Fibroblast of lung (primary cell): ENCODE data around the gene NFATC2.

Experiments
- EZH2 ChIP-seq: IDR thresholded peaks from 2 replicates; pipeline ENCODE4 v1.5.1; 2012; ENCODE audit warnings: low read length, control low read depth, mild to moderate bottlenecking; ENCODE audit errors: missing control alignments
- TF ChIP-seq, protein P1 (sequence below), 2 donors: IDR thresholded peaks in 1 of 2; conservative IDR thresholded peaks in 1 of 2; 1 replicate in 1 of 2; 2 replicates in 1 of 2; pipeline ENCODE4 v1.5.1; 2011 to 2012; ENCODE audit warnings: low read length in 2 of 2, control low read depth in 1 of 2, inconsistent platforms in 1 of 2, low read depth in 1 of 2, mild to moderate bottlenecking in 1 of 2

DNA sequence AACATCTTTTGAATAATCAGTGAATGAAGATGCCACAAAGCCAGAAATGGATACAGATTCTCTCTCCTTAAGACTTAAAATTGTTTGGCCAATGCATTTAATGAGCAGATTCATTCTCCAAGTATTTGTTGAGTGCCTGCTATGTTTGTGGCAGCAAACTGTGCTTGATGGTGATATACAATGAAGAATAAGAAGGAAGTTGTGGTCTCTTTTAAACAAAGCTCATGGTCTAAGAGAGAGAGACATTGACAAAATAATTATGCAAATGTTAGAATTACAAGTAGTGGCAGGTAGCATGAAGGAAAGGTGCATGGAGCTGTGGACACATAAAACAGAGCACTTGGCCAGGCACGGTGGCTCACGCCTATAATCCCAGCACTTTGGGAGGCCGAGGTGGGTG, 28.3 kb downstream of the NFATC2 start:
- TF ChIP-seq, protein P1, sequence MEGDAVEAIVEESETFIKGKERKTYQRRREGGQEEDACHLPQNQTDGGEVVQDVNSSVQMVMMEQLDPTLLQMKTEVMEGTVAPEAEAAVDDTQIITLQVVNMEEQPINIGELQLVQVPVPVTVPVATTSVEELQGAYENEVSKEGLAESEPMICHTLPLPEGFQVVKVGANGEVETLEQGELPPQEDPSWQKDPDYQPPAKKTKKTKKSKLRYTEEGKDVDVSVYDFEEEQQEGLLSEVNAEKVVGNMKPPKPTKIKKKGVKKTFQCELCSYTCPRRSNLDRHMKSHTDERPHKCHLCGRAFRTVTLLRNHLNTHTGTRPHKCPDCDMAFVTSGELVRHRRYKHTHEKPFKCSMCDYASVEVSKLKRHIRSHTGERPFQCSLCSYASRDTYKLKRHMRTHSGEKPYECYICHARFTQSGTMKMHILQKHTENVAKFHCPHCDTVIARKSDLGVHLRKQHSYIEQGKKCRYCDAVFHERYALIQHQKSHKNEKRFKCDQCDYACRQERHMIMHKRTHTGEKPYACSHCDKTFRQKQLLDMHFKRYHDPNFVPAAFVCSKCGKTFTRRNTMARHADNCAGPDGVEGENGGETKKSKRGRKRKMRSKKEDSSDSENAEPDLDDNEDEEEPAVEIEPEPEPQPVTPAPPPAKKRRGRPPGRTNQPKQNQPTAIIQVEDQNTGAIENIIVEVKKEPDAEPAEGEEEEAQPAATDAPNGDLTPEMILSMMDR (conservative IDR thresholded peaks at IDR 0.05 in 1 of 2, IDR thresholded peaks at IDR 0.05 in 1 of 2; ENCODE audit: low read depth in 1 of 2, low read length in 2 of 2) = no peak
- TF ChIP-seq EZH2 = no peak
